ENCODE measurements around the gene LDB2.
"Not testable (repeated sequence)": the region's sequence is repeated elsewhere in the genome, so short reads cannot be mapped to it uniquely, and the experiment has no call there.

The LDB2 gene

DNA sequence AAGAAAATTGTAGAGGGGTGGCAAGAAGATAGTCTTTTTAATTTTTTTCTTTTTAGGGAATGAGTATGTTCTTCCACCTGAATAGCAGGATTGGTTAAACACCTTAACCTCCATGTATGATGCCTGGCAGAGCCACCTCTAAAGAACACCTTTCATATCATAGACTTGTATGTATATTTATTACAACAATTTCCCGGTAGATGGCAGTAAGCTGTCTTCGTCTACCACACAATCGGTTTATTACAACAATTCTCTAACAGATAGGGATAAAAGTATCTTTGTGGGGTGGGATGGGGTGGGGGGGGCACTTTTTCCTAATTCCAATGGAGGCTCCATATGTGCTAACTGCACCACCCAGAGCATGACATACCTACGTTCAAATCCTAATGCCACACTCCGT lies 255.5 kb downstream of the LDB2 start:
- ChIA-PET CTCF (interaction anchor here (1.6 kb wide), 1 partner anchor 11 kb away, joined by 3 read pairs; no protein-coding TSS in a partner anchor), POLR2A (no interaction called here)
- TF ChIP-seq FOXA1 (IDR thresholded peaks at IDR 0.05) (no peak), ZNF384 (IDR thresholded peaks at IDR 0.05) (no peak), SUZ12 (IDR thresholded peaks at IDR 0.05) (no peak), FOXM1 (IDR thresholded peaks at IDR 0.05; ENCODE audit: borderline replicate concordance) (no peak), ARNT (IDR thresholded peaks at IDR 0.05) (no peak), ELF4 (IDR thresholded peaks at IDR 0.05) (no peak), L3MBTL2 (conservative IDR thresholded peaks at IDR 0.05) (no peak), TARDBP (IDR thresholded peaks at IDR 0.05) (no peak), SP1 (IDR thresholded peaks at IDR 0.05) (no peak)
- DNase-seq (ENCODE audit: extremely low spot score): peak; percentile 12

DNA sequence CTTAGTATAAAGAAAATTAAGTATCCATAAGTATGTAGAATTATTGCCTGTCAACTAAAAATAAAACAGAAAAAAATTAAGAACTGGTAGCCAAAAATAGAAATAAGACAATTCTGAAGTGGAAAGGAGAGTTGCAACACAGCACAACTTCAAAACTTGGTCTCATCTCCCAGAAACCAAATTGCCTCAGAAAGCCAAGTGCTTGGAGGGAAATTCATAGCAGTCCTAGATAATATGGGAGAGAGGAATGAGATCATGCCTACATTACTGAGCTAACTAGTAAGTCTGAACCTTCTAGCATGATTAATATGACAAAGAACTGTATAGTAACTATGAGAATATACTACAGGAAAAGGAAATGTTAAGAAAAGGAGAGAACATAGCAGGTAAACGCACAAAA lies 256.5 kb downstream of the LDB2 start:
- no peak for DNase-seq (ENCODE audit: extremely low spot score)
- ChIA-PET POLR2A (no interaction called here), CTCF (interaction anchor here (1.6 kb wide), 1 partner anchor 10 kb away, joined by 3 read pairs; no protein-coding TSS in a partner anchor)
- TF ChIP-seq HDGF (IDR thresholded peaks at IDR 0.05; ENCODE audit: borderline replicate concordance) (no peak), FOXM1 (IDR thresholded peaks at IDR 0.05; ENCODE audit: borderline replicate concordance) (no peak), ZNF384 (IDR thresholded peaks at IDR 0.05) (no peak), NFRKB (IDR thresholded peaks at IDR 0.05) (no peak), FOXA1 (IDR thresholded peaks at IDR 0.05) (no peak), FOXK2 (IDR thresholded peaks at IDR 0.05) (no peak), SP1 (IDR thresholded peaks at IDR 0.05) (no peak), CTBP1 (IDR thresholded peaks at IDR 0.05; ENCODE audit: borderline replicate concordance) (no peak), LEF1 (IDR thresholded peaks at IDR 0.05; ENCODE audit: borderline replicate concordance) (no peak), SUZ12 (IDR thresholded peaks at IDR 0.05) (no peak), L3MBTL2 (conservative IDR thresholded peaks at IDR 0.05) (no peak), BHLHE40 (IDR thresholded peaks at IDR 0.05; ENCODE audit: borderline replicate concordance) (no peak), ARNT (IDR thresholded peaks at IDR 0.05) (no peak), ELF4 (IDR thresholded peaks at IDR 0.05) (no peak), TARDBP (IDR thresholded peaks at IDR 0.05) (no peak)
- TF ChIP-seq, protein P1, sequence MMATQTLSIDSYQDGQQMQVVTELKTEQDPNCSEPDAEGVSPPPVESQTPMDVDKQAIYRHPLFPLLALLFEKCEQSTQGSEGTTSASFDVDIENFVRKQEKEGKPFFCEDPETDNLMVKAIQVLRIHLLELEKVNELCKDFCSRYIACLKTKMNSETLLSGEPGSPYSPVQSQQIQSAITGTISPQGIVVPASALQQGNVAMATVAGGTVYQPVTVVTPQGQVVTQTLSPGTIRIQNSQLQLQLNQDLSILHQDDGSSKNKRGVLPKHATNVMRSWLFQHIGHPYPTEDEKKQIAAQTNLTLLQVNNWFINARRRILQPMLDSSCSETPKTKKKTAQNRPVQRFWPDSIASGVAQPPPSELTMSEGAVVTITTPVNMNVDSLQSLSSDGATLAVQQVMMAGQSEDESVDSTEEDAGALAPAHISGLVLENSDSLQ (IDR thresholded peaks at IDR 0.05): no peak

DNA sequence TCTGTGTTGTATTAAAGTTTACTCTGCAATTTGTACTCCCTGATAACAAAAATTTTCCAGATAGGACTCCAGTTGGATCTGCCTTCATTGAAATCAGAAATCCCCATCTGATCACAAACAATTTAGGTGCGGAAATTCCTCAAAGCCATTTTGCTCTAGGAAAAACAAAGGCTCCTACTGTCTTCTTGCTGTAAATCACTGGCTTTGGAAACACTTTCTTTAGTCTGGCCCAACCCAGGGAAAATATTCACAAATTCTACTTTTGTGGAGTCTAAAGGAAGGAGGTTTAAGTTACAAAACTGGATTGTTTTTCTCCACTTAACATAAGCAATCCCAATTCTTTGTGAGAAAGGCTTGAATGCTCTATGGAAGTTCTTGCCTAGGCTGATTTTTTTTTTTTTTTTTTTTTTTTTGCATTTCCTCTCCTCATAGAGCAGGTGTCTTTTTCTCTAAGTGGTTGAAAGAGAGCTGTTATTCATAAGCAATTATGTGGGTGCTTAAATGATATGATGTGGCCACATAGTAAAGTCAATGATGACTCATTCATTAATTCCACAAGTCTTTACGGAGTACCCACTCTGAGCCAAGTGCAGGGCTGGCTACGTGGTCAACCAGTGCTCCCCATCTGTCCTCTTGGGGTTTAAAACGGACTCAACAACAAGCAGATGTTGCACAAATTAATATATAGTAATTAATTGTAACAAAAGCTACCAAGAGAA lies 261.4 kb downstream of the LDB2 start:
- TF ChIP-seq, protein P1 (IDR thresholded peaks at IDR 0.05): no peak
- TF ChIP-seq FOXM1 (IDR thresholded peaks at IDR 0.05; ENCODE audit: borderline replicate concordance) (no peak), SP1 (IDR thresholded peaks at IDR 0.05) (no peak), ARNT (IDR thresholded peaks at IDR 0.05) (no peak), ELF4 (IDR thresholded peaks at IDR 0.05) (no peak), FOXA1 (IDR thresholded peaks at IDR 0.05) (no peak), LEF1 (IDR thresholded peaks at IDR 0.05; ENCODE audit: borderline replicate concordance) (no peak), BHLHE40 (IDR thresholded peaks at IDR 0.05; ENCODE audit: borderline replicate concordance) (no peak), L3MBTL2 (conservative IDR thresholded peaks at IDR 0.05) (no peak), FOXK2 (IDR thresholded peaks at IDR 0.05) (no peak), HDGF (IDR thresholded peaks at IDR 0.05; ENCODE audit: borderline replicate concordance) (no peak), NFRKB (IDR thresholded peaks at IDR 0.05) (no peak), ZNF384 (IDR thresholded peaks at IDR 0.05) (no peak), SUZ12 (IDR thresholded peaks at IDR 0.05) (no peak), TARDBP (IDR thresholded peaks at IDR 0.05) (no peak), CTBP1 (IDR thresholded peaks at IDR 0.05; ENCODE audit: borderline replicate concordance) (no peak)
- no peak for DNase-seq (ENCODE audit: extremely low spot score)
- CTCF ChIA-PET: no interaction called here
- POLR2A ChIA-PET: no interaction called here

DNA sequence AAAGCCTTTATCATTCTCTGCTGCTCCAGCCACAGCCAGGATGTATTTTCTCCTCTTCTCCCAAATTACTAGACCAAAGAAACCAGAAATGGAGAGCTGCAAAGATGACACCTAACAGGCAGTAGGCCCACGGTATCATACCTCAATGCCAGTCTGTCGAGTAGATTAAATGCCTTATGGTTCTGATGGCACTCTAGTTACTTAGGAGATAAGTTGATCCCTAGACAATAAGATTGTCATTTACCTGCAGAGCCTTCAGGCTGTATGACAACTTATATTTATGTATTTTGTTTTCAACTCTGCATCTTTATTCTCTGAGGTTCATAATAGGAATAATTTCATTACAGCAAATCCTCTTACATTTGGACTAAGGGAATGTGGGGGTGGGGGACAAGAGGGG lies 262.1 kb downstream of the LDB2 start:
- ChIA-PET CTCF (no interaction called here), POLR2A (no interaction called here)
- DNase-seq (ENCODE audit: extremely low spot score): no peak
- TF ChIP-seq, protein P1 (IDR thresholded peaks at IDR 0.05): no peak
- TF ChIP-seq L3MBTL2 (conservative IDR thresholded peaks at IDR 0.05): no peak
- no peak for TF ChIP-seq ZNF384 (IDR thresholded peaks at IDR 0.05)
- no peak for TF ChIP-seq ELF4 (IDR thresholded peaks at IDR 0.05)

DNA sequence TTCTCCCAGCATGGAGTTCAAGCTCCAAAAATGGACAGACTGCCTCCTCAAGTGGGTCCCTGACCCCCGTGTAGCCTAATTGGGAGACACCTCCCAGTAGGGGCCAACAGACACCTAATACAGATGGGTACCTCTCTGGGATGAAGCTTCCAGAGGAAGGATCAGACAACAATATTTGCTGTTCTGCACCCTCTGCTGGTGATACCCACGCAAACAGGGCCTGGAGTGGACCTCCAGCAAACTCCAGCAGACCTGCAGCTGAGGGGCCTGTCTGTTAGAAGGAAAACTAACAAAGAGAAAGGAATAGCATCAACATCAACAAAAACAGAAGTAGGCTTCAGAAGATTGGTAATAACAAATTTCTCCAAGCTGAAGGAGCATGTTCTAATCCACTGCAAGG lies 269.2 kb downstream of the LDB2 start:
- POLR2A ChIA-PET; DNase-seq (ENCODE audit: extremely low spot score); CTCF ChIA-PET: not testable (repeated sequence)

DNA sequence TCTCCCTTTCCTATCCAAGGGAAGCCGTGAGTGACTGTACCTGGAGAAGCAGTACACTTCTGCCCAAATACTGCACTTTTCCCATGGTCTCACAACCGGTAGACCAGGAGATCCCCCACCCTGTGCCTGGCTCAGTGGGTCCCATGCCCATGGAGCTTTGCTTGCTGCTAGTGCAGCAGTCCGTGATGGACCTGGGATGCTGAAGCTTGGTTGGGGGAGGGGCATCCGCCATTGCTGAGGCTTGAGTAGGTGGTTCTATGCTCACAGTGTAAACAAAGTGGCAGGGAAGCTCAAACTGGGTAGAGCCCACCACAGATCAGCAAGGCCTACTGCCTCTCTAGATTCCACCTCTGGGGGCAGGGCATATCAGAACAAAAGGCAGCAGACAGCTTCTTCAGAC lies 269.6 kb downstream of the LDB2 start:
- CTCF ChIA-PET; DNase-seq (ENCODE audit: extremely low spot score); POLR2A ChIA-PET: not testable (repeated sequence)

DNA sequence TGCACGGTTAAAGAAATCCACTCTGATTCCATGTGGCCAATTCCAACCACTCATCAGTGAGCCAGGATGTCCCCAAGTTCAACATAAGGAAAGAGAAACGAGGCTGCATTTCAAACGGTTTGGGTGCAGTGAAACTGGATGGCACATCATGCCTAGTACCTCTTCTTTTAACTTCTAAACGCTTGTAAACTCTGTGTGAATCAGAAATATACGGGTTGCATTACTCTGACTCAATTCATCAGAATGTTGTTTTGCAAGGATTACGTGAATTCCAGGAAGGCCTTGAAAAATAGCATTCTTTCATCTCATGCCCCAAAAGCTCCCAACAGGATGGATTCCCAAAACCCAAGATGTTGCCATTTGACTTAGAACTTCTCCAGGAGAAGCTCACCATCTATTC lies 270.4 kb downstream of the LDB2 start:
- TF ChIP-seq CTBP1 (IDR thresholded peaks at IDR 0.05; ENCODE audit: borderline replicate concordance) (no peak), HDGF (IDR thresholded peaks at IDR 0.05; ENCODE audit: borderline replicate concordance) (no peak), FOXM1 (IDR thresholded peaks at IDR 0.05; ENCODE audit: borderline replicate concordance) (no peak), BHLHE40 (IDR thresholded peaks at IDR 0.05; ENCODE audit: borderline replicate concordance) (no peak), L3MBTL2 (conservative IDR thresholded peaks at IDR 0.05) (no peak)
- no peak for DNase-seq (ENCODE audit: extremely low spot score)
- POLR2A ChIA-PET: no interaction called here
- CTCF ChIA-PET: no interaction called here
